GM21576 (cell line): ENCODE results near the gene RHAG.
"Not testable (repeated sequence)": the region's sequence is repeated elsewhere in the genome, so short reads cannot be mapped to it uniquely, and the experiment has no call there.

Experiments
- ATAC-seq: cut with Tn5 transposase; IDR thresholded peaks from one replicate; pipeline ENCODE4 v1.9.1; 2021; ENCODE audit warnings: mild to moderate bottlenecking, moderate library complexity; ENCODE audit not compliant: unreplicated experiment

RHAG gene

GRCh38 chr6:49636713-49637349, at the start of gene RHAG:
RHAG (minus strand) TSS chr6:49636839; CDS start chr6:49636812, 27 bp downstream.
- no peak for ATAC-seq

DNA sequence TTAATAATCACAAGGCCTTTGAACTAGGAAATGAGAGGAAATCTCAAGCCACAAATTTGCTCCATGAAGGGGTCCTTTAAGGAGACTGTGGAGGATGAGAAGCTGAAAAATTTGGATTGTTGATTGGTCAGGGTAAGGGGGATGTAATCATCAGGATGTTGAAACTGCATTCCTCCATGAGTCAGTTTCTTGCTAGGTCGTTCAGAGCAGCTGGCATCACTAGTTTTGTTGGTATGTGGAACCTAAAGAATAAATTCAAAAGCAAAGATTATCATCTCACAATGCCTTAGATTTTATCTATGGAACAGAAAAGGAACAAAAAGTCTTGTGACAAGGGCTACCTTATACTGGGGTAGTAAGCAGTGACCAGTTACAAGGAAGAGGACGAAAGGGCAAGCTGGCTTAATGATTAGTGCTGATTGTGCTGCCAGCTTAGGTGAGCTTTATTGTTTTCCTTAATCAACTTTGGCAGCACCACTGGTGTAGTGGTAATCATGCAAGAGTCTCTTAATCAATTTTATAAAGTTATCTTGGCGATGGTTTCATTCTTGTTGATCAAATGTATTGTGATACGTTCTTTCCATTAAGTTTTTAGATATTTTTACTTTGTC, 40.1 kb upstream of the RHAG start:
- no peak for ATAC-seq

DNA sequence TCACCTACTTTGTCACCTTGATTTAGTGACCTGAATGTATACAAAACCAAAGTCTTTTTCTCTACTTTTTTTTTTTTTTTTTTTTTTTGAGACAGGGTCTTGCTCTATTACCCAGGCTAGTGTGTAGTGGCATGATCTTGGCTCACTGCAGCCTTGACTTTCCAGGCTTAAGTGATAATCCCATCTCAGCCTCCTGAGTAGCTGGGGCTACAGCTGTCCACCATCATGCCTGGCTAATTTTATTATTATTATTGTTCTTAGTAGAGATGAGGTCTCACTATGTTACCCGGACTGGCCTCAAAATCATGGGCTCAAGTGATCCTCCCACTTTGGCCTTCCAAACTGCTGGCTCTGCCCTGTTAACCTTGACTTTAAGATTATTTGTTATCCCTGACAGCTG, 39.2 kb upstream of the RHAG start:
- no peak for ATAC-seq

DNA sequence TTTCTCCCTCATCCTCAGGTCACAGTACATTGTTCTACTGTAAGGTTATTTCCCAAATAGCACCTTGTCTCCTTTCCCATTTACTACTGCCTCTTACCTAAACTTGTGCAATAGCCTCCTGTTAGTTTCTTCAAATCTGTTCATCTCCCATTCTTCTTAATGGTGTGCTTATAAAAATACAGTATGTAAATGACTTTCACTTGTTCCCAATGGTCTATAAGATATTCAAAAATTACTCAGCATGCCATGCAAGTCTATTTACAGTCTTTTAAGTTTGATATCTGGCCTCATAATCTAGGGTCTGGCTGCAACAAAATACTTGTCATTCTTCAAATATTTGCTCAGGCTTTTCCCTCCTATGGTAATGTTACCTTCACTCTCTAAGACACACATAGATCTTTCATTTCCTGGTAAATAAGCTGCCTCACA, 31.5 kb upstream of the RHAG start:
- ATAC-seq, result no peak

- ATAC-seq, result no peak
Observed at GRCh38 chr6:49666930-49667757, 30.5 kb upstream of the RHAG start.

- ATAC-seq, result no peak
Observed at GRCh38 chr6:49666480-49666879, 29.8 kb upstream of the RHAG start.

GRCh38 chr6:49664817-49665216, 28.2 kb upstream of the RHAG start:
- ATAC-seq, result no peak

DNA sequence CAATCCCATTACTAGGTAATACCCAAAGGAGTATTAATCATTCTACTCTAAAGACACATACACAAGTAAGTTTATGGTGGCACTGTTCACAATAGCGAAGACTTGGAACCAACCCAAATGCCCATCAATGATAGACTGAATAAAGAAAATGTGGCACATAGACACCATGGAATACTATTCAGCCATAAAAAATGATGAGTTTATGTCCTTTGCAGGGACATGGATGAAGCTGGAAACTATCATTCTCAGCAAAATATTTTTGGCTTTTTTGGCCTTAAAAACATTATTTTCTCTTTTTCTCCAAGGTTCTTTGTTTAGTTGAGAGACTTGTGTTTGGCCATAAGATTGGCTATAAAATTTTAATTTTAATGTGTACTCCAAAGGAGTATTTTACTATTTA, 27.4 kb upstream of the RHAG start:
- ATAC-seq, result not testable (repeated sequence)

DNA sequence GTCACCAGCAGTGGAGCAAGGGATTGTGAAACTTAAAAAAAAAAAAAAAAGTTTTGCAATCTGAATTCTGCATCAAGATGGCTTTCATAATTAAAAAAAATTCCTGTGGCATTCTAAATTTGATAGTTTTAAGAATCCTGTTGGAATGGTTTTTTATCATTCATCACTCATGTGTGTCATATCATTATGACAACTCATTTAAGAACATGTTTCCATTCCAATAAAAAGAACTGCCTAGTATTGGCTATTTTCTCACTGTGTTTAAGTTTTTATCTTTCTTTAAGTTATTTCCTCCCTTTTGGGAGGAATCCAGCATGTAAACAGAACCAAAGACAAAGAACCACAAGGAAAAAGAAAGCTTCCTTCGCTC, 26.2 kb upstream of the RHAG start:
- no peak for ATAC-seq

- ATAC-seq, result no peak
Observed at GRCh38 chr6:49662231-49662891, 25.7 kb upstream of the RHAG start.

DNA sequence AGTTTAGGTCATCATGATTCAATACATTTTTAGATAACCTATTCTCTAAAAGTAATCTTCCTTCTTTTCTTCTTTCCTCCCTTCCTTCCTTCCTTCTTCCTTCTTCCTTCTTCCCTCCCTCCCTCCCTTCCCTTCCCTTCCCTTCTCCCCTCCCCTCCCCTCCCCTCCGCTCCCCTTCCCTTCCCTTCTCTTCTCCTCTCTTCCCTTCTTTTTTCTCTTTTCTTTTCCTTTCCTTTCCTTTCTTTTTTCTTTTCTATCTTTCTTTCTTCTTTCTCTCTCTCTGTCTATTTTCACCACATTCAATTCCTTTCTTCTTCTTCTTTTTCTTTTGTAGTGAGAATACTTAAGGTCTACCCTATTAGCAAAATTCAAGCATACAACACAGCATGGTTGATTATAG, 17.3 kb upstream of the RHAG start:
- ATAC-seq, result no peak

DNA sequence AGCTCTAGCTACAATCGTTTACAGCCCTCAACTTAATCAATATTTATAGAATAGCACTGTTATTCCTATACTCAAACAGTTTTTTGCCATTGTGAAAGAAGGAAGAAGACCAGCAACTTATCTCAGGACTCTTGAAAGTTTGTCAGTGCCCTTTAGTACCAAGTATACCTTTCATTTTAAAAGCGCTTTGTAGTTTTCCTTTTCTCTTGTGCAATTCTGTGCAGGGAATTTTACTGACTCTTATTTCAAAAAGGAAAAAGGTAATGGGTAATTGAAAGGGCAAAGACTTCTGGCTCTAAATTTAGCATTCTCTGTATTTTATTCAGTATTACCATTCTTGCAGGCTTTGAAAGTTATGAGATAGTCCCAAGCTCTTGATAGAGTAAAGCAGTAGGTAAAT, 16.8 kb upstream of the RHAG start:
- no peak for ATAC-seq

DNA sequence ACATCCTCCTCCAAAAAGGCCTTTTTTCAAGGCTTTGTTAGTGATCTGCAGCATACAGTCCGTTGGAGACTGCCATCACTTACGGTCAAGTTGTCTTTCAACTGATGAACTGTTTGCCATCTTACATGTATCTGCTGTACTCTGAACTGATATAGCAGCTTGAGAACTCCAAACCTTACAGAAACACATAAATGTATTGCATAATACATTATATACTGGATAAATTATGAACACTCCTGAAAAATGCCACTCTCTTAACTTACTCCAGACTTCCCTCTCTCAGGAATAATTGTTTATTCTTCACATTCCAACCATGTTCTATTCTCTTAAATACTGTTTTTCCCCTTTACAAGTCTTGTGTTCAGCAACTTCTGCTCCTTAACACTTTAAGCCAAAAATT, 14.6 kb upstream of the RHAG start:
- ATAC-seq, result no peak

- no peak for ATAC-seq
Observed at GRCh38 chr6:49649988-49650387, 13.3 kb upstream of the RHAG start.

DNA sequence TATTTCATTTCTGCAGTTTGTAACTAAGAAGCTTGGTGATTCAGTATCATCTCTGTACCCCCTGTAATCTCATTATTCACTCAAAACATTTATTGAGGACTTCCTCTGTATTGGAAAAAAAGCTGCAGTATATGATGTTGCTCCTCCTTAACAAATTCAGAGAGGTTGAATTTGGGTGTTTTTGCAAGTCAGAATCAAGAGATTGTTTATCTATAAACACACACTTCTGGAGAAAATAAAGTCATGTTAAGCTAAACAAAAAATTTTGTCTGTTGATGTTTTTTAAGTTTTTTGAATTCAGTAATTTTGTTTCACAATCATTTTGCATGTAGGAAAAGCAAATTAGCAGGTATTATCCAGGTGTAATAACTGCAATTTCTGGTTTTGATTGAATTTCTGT, 11.4 kb upstream of the RHAG start:
- ATAC-seq, result no peak

GRCh38 chr6:49647476-49647875, 10.8 kb upstream of the RHAG start:
- ATAC-seq, result no peak

DNA sequence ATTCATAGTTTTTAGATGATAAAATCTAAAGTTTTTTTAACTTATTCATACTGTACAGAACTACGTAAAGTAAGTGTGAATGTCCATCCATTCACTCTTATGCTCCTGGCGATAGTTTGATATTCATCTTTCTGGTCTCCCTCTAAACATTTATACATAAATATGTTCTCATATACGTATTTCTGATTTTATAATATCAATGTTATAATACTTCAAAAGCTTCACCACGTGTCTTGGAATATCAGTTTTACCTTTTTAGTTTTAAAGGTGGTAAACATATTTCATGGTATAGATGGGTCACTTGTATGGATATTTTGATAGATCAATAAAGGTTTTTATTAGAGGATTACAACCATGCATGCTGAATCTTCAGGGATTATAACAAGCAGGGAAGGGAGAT, 10.3 kb upstream of the RHAG start:
- no peak for ATAC-seq

- ATAC-seq, result no peak
Observed at GRCh38 chr6:49646130-49646824, 9.6 kb upstream of the RHAG start.

- ATAC-seq, result no peak
Observed at GRCh38 chr6:49645139-49645538, 8.5 kb upstream of the RHAG start.

GRCh38 chr6:49639177-49639817, 2.7 kb upstream of the RHAG start:
- ATAC-seq, result no peak

DNA sequence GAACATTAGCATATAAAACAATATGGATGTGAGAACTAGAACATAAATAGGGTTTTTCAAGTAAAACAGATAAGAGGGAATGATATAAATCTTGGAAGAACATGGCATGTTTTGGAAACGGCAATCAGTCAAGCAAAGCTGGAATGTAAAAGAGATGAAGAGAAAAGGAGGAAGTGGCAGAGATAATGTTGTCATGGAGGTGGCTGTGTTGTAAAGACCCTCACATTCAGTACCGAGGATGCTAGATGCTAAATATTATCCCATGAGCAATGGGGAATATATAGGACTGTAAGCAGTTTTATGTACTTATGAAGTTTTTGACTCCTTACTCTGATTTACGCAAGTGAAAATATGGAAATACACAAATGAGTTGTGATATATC, 702 bp upstream of the RHAG start:
- no peak for ATAC-seq
